Keratinocyte (primary cell): Measurements from ENCODE around the gene SHROOM1. TPM values are rescaled to one million over a fixed set of nuclear protein-coding genes. Genes with fewer than 3 reads are reported as not detected.

Experiments used
- DNase-seq: peaks from one replicate; pipeline ENCODE4 v3.0.0-alpha.2; 2011; ENCODE audit warnings: low read depth, missing footprints, low spot score
- FAIRE-seq: peaks from 2 replicates; lab custom pipeline; 2011; peaks lifted over from hg19 to GRCh38; lab: Jason Lieb, UNC
- H2AFZ ChIP-seq: 2 replicates; pipeline ENCODE4 v1.6.0; 2012; ENCODE audit warnings: low read length, control low read depth, inconsistent platforms; ENCODE audit not compliant: control insufficient read depth
- H3K27ac ChIP-seq: 2 replicates; pipeline ENCODE4 v1.5.1; 2011; ENCODE audit warnings: low read length; ENCODE audit not compliant: control insufficient read depth, insufficient read depth
- H3K27me3 ChIP-seq: 3 replicates; pipeline ENCODE4 v1.6.0; 2011; ENCODE audit warnings: low read length; ENCODE audit not compliant: control insufficient read depth, insufficient read depth; ENCODE audit errors: extremely low read depth
- H3K36me3 ChIP-seq, 2 experiments: 2 replicates in 1 of 2; 3 replicates in 1 of 2; pipeline ENCODE4 v1.5.1; 2011; ENCODE audit warnings: low read length in 2 of 2, mild to moderate bottlenecking in 1 of 2; ENCODE audit not compliant: control insufficient read depth in 2 of 2, insufficient read depth in 2 of 2; ENCODE audit errors: extremely low read depth in 1 of 2
- H3K4me1 ChIP-seq: 3 replicates; pipeline ENCODE4 v1.5.1; 2011; ENCODE audit warnings: low read length; ENCODE audit not compliant: control insufficient read depth, insufficient read depth; ENCODE audit errors: extremely low read depth
- H3K4me2 ChIP-seq: 3 replicates; pipeline ENCODE4 v1.6.0; 2011; ENCODE audit warnings: low read depth, low read length; ENCODE audit not compliant: control insufficient read depth, insufficient read depth; ENCODE audit errors: extremely low read depth
- H3K4me3 ChIP-seq, 3 experiments: fragments of 200-600 bp in 1 of 3; sonication (generic) in 1 of 3; 2 replicates in 2 of 3; 3 replicates in 1 of 3; pipeline ENCODE4 v1.5.1; 2011 to 2016; ENCODE audit warnings: low read length in 3 of 3, mild to moderate bottlenecking in 3 of 3, control low read depth in 2 of 3, inconsistent platforms in 1 of 3, low read depth in 1 of 3, mixed read lengths in 1 of 3, mixed run types in 1 of 3, moderate library complexity in 1 of 3; ENCODE audit not compliant: control insufficient read depth in 2 of 3, insufficient read depth in 2 of 3; ENCODE audit errors: extremely low read depth in 1 of 3
- H3K79me2 ChIP-seq: 2 replicates; pipeline ENCODE4 v1.6.0; 2012; ENCODE audit warnings: low read length; ENCODE audit not compliant: control insufficient read depth, insufficient read depth
- H3K9ac ChIP-seq: 3 replicates; pipeline ENCODE4 v1.6.0; 2011; ENCODE audit warnings: low read length; ENCODE audit not compliant: control insufficient read depth, insufficient read depth; ENCODE audit errors: extremely low read depth
- H3K9me1 ChIP-seq: 3 replicates; pipeline ENCODE4 v1.6.0; 2011; ENCODE audit warnings: low read length; ENCODE audit not compliant: control insufficient read depth, insufficient read depth; ENCODE audit errors: extremely low read depth
- H3K9me3 ChIP-seq: 2 replicates; pipeline ENCODE4 v1.5.1; 2012; ENCODE audit warnings: low read depth, low read length; ENCODE audit not compliant: control insufficient read depth
- H4K20me1 ChIP-seq: 3 replicates; pipeline ENCODE4 v1.6.0; 2011; ENCODE audit warnings: low read length; ENCODE audit not compliant: control insufficient read depth, insufficient read depth; ENCODE audit errors: extremely low read depth
- CTCF ChIP-seq, 3 experiments: IDR thresholded peaks in 1 of 3; conservative IDR thresholded peaks in 1 of 3; optimal IDR thresholded peaks in 1 of 3; 2 replicates in 2 of 3; 3 replicates in 1 of 3; pipeline versions ENCODE3 to v1.5.1; 2011; ENCODE audit warnings: low read length in 3 of 3, mild to moderate bottlenecking in 3 of 3, moderate library complexity in 2 of 3, control low read depth in 1 of 3, inconsistent platforms in 1 of 3; ENCODE audit not compliant: insufficient read depth in 2 of 3; ENCODE audit errors: extremely low read depth in 1 of 3
- EZH2 ChIP-seq: IDR thresholded peaks from one replicate; pipeline ENCODE4 v1.6.1; 2012; ENCODE audit warnings: inconsistent platforms, mild to moderate bottlenecking, low read length, moderate library complexity
- dilution Hi-C: fragments of 300-500 bp; cut with MboI; formaldehyde crosslinking; loops from one replicate; pipeline ENCODE4 v1.7.0; 2020; ENCODE audit warnings: low sequenced_read_pairs; ENCODE audit not compliant: extremely low pct_ligation_motif_present
- polyA plus RNA-seq, 5 experiments: library from polyadenylated mRNA; depleted of rRNA in 3 of 5; stranded (reverse) in 3 of 5; stranded (forward) in 1 of 5; unstranded in 1 of 5; fragments of >200 nt; gene quantifications; 1 replicate in 1 of 5; 2 replicates in 3 of 5; 3 replicates in 1 of 5; pipeline versions ENCODE4 v1.2.1 to v1.2.3, GENCODE V29; 2011 to 2012; ENCODE audit warnings: missing spikeins in 2 of 5, low read depth in 1 of 5, low replicate concordance in 1 of 5

The SHROOM1 gene
- polyA plus RNA-seq, 1 donor (not counting 4 experiments of a cell fraction or from before 2014, with no cell fraction given): 0.25 TPM

GRCh38 chr5:132812781-132813598, 17.5 kb downstream of the SHROOM1 start, which contains the start of gene SOWAHA:
SOWAHA (plus strand) TSS chr5:132813302; CDS start chr5:132813622, 320 bp downstream.
- H3K36me3 ChIP-seq: no peaks in the 10 kb centered on the region
- no peak within 1 kb of the TSS for H3K9ac ChIP-seq
- no peak for FAIRE-seq

GRCh38 chr5:132812123-132812765, 18.2 kb downstream of the SHROOM1 start:
- no peak overlapping the region for H3K9ac ChIP-seq
- no peaks in the 10 kb centered on the region for H3K4me1 ChIP-seq
- DNase-seq: no peak
- H4K20me1 ChIP-seq: no peaks in the 10 kb centered on the region
- no peaks in the 10 kb centered on the region for H3K79me2 ChIP-seq
- no peaks in the 10 kb centered on the region for H3K9me1 ChIP-seq
- H3K36me3 ChIP-seq: no peaks in the 10 kb centered on the region
- no peak overlapping the region for H2AFZ ChIP-seq
- dilution Hi-C loops: no loop called here
- no peak for FAIRE-seq
- no peak overlapping the region for H3K4me2 ChIP-seq
- no peak overlapping the region for H3K27ac ChIP-seq
- TF ChIP-seq CTCF (optimal IDR thresholded peaks at IDR 0.05 in 1 of 3, IDR thresholded peaks at IDR 0.05 in 1 of 3, conservative IDR thresholded peaks at IDR 0.05 in 1 of 3; ENCODE audit: extremely low read depth in 1 of 3, insufficient read depth in 2 of 3, low read length in 3 of 3): no peak
- TF ChIP-seq EZH2: no peak
- peaks cover 27% of the 10 kb centered on the region for H3K27me3 ChIP-seq
- H3K4me3 ChIP-seq: no peak overlapping the region
- no peaks in the 10 kb centered on the region for H3K9me3 ChIP-seq

More at GRCh38 chr5:132812781-132813598, 17.5 kb downstream of the SHROOM1 start, which contains the start of gene SOWAHA:
- no peak for DNase-seq
- dilution Hi-C loops: no loop called here
- Histone ChIP-seq H3K4me3 (peak within 1 kb of the TSS; percentile 14 to 35 (median 17)), H3K27ac (no peak within 1 kb of the TSS), H3K9me1 (no peaks in the 10 kb centered on the region), H3K27me3 (peaks cover 27% of the 10 kb centered on the region), H3K4me1 (no peaks in the 10 kb centered on the region), H2AFZ (peak within 1 kb of the TSS; percentile 44), H3K4me2 (peak within 1 kb of the TSS; percentile 64), H3K9me3 (no peaks in the 10 kb centered on the region), H4K20me1 (no peaks in the 10 kb centered on the region), H3K79me2 (no peaks in the 10 kb centered on the region)
- TF ChIP-seq EZH2: peak; percentile 63
- no peak for TF ChIP-seq CTCF (optimal IDR thresholded peaks at IDR 0.05 in 1 of 3, IDR thresholded peaks at IDR 0.05 in 1 of 3, conservative IDR thresholded peaks at IDR 0.05 in 1 of 3; ENCODE audit: extremely low read depth in 1 of 3, insufficient read depth in 2 of 3, low read length in 3 of 3)
